Adrenal gland (tissue), 12 donors: ENCODE results near the gene CDH9. TPM values are rescaled to one million over a fixed set of nuclear protein-coding genes. Genes with fewer than 3 reads are reported as not detected.

Source experiments
- DNase-seq, 7 donors: peaks; one replicate each; pipeline ENCODE4 v3.0.0-alpha.2; 2019 to 2020
- H3K27ac ChIP-seq, 5 donors: fragments of 200-600 bp; sonication (generic) in 4 of 5; 1 replicate in 3 of 5; 2 replicates in 2 of 5; pipeline versions ENCODE4 v1.5.1 to v1.8.0; 2016 to 2020; ENCODE audit warnings: mild to moderate bottlenecking in 1 of 5
- H3K27me3 ChIP-seq: fragments of 200-600 bp; 2 replicates; pipeline ENCODE4 v1.8.0; 2021
- H3K36me3 ChIP-seq, 2 donors: fragments of 200-600 bp; replicated peaks in 1 of 2; 1 replicate in 1 of 2; 2 replicates in 1 of 2; pipeline versions ENCODE4 v1.5.1 to v1.8.0; 2018 to 2022
- H3K4me1 ChIP-seq, 2 donors: fragments of 200-600 bp; replicated peaks in 1 of 2; 1 replicate in 1 of 2; 2 replicates in 1 of 2; pipeline versions ENCODE4 v1.5.1 to v1.8.0; 2018 to 2021
- H3K4me3 ChIP-seq, 4 donors: fragments of 200-600 bp; sonication (generic) in 3 of 4; one replicate each; pipeline ENCODE4 v1.5.1; 2016 to 2018
- H3K9me3 ChIP-seq, 3 donors: fragments of 200-600 bp; sonication (generic) in 1 of 3; replicated peaks in 1 of 3; 1 replicate in 2 of 3; 2 replicates in 1 of 3; pipeline versions ENCODE4 v1.5.1 to v1.8.0; 2016 to 2021
- POLR2A ChIP-seq, 2 donors: fragments of 450-650 bp; IDR thresholded peaks; one replicate each; pipeline ENCODE4 v1.6.1; 2017; ENCODE audit warnings: antibody characterized with exemption in 2 of 2, mild to moderate bottlenecking in 2 of 2, moderate library complexity in 1 of 2
- WGBS, 4 donors: extraction: QIAGEN DNeasy Blood & Tissue Kit in 2 of 4; methylation state at CpG; one replicate each; pipeline versions ENCODE4 v1.1.5 to v1.1.7; 2013 to 2017; 5-methylcytosine and 5-hydroxymethylcytosine counted together
- intact Hi-C, 2 donors: fragments of 100-400 bp; cut with DNase I; formaldehyde crosslinking; loops; one replicate each; pipeline versions ENCODE4 v1.14.1 to v1.15.0; 2022 to 2023
- polyA plus RNA-seq, 3 donors: library from polyadenylated mRNA; stranded (reverse); fragments of 200-250 nt in 2 of 3; fragments of 350-450 nt in 1 of 3; fragmentation: Illumina TruSeq in 1 of 3; extraction: RNeasy Lipid Tissue Mini Kit (QIAGEN cat#74804) in 1 of 3; gene quantifications; one replicate each; pipeline ENCODE4 v1.2.3, GENCODE V29; 2013 to 2014
- total RNA-seq, 9 donors: library from RNA; depleted of rRNA in 4 of 9; stranded (reverse); fragments of >200 nt in 4 of 9; fragments of 120-200 nt in 1 of 9; fragmentation: NEBNext Ultra II Directional in 1 of 9; extraction: Animal tissue kit (Norgen Biotek cat#: 25700) in 1 of 9; gene quantifications; one replicate each; pipeline versions ENCODE4 v1.1.0 to v1.2.4, GENCODE V29; 2013 to 2023
- TF ChIP-seq, protein P1 (sequence below), 6 experiments: fragments of 450-650 bp in 4 of 6; fragments of 200-600 bp in 2 of 6; sonication (generic) in 1 of 6; IDR thresholded peaks; 1 replicate in 5 of 6; 2 replicates in 1 of 6; pipeline versions ENCODE4 v1.5.1 to v1.8.0; 2016 to 2021; ENCODE audit warnings: antibody characterized with exemption in 6 of 6, mild to moderate bottlenecking in 2 of 6, moderate library complexity in 1 of 6
- donor health status: healthy with polysubstance abuse.
- donor health status: Bipolar disorder and iron deficiency.
- donor health status: DM: yes; HTN: yes; CAD: no.
- donor health status: DM: no; HTN: no; CAD: no.
- donor health status: DM: no; HTN: no; CAD: no.
- donor health status: DM: yes; HTN: yes; CAD: no.

The CDH9 gene
- total and polyA plus RNA-seq, 12 donors = 0.13 to 1.3 (median 0.16) TPM; not detected in 7

- DNase-seq = no peak
- TF ChIP-seq POLR2A (IDR thresholded peaks at IDR 0.05) = no peak
- TF ChIP-seq, protein P1, sequence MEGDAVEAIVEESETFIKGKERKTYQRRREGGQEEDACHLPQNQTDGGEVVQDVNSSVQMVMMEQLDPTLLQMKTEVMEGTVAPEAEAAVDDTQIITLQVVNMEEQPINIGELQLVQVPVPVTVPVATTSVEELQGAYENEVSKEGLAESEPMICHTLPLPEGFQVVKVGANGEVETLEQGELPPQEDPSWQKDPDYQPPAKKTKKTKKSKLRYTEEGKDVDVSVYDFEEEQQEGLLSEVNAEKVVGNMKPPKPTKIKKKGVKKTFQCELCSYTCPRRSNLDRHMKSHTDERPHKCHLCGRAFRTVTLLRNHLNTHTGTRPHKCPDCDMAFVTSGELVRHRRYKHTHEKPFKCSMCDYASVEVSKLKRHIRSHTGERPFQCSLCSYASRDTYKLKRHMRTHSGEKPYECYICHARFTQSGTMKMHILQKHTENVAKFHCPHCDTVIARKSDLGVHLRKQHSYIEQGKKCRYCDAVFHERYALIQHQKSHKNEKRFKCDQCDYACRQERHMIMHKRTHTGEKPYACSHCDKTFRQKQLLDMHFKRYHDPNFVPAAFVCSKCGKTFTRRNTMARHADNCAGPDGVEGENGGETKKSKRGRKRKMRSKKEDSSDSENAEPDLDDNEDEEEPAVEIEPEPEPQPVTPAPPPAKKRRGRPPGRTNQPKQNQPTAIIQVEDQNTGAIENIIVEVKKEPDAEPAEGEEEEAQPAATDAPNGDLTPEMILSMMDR (IDR thresholded peaks at IDR 0.05) = no peak
- H3K36me3 ChIP-seq = no peaks in the 10 kb centered on the region
- no peaks in the 10 kb centered on the region for H3K9me3 ChIP-seq
- no peak overlapping the region for H3K4me3 ChIP-seq
- no peaks in the 10 kb centered on the region for H3K4me1 ChIP-seq
- H3K27ac ChIP-seq = no peak overlapping the region
- intact Hi-C loops = no loop called here
- no peaks in the 10 kb centered on the region for H3K27me3 ChIP-seq
- WGBS, 4 donors = 61 to 75% (median 66%) methylated on average over 3 of the region's 3 CpGs
Measured at GRCh38 chr5:26872337-26872736, 166.0 kb downstream of the CDH9 start.

DNA sequence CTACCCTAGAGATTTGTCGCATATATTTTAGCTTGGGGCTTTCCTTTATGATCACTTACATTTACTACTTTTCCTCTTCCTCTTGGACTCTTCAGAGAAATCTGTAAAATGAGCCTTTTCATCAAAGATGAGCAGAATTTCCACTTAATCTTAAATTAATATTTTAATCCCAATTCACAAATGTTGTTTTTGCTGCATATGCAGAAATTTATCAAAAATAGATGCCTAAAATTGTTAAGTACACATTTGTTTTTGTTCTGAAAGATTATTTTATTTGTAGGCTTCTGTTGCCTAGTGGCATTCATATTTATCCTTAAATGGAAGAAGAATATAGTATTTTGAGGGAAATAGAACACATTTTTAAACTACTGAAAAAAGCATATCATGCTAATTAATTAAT lies 168.6 kb downstream of the CDH9 start:
- H3K27ac ChIP-seq = no peak overlapping the region
- H3K9me3 ChIP-seq = no peaks in the 10 kb centered on the region
- H3K27me3 ChIP-seq = no peaks in the 10 kb centered on the region
- no peaks in the 10 kb centered on the region for H3K4me1 ChIP-seq
- no peaks in the 10 kb centered on the region for H3K36me3 ChIP-seq
- intact Hi-C loops = no loop called here
- WGBS, 4 donors = 76 to 92% (median 85%) methylated on average over 1 of the region's 1 CpG
- TF ChIP-seq POLR2A (IDR thresholded peaks at IDR 0.05) = no peak
- TF ChIP-seq, protein P1 (IDR thresholded peaks at IDR 0.05) = no peak
- H3K4me3 ChIP-seq = no peak overlapping the region
- DNase-seq = no peak

GRCh38 chr5:26868504-26868903 lies 169.9 kb downstream of the CDH9 start:
- Histone ChIP-seq H3K36me3 (no peaks in the 10 kb centered on the region), H3K4me1 (no peaks in the 10 kb centered on the region), H3K4me3 (no peak overlapping the region), H3K27ac (no peak overlapping the region), H3K27me3 (no peaks in the 10 kb centered on the region), H3K9me3 (no peaks in the 10 kb centered on the region)
- intact Hi-C loops = no loop called here
- TF ChIP-seq, protein P1 (IDR thresholded peaks at IDR 0.05) = no peak
- no peak for TF ChIP-seq POLR2A (IDR thresholded peaks at IDR 0.05)
- DNase-seq = no peak
- 78 to 92% (median 89%) methylated on average over 3 of the region's 3 CpGs for WGBS, 4 donors

DNA sequence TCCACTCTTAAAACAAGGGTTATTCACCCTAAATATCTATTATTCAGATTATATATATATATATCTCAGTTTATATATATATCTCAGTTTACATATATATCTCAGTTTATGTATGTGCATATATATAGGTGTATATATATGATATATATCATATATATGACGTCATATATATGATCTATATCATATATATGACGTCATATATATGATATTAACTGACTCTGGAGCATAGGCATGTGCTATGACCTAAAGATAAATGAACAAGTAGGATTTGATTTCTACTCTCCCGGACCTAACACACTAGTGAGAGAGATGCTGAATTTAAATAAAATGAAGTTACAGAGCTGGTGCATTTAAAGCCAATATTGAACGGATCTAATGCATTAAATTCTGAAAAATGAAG lies 174.3 kb downstream of the CDH9 start:
- intact Hi-C loops = no loop called here
- no peaks in the 10 kb centered on the region for H3K27me3 ChIP-seq
- WGBS, 4 donors = 49 to 62% (median 55%) methylated on average over 4 of the region's 4 CpGs
- H3K4me1 ChIP-seq = no peaks in the 10 kb centered on the region
- H3K9me3 ChIP-seq = no peaks in the 10 kb centered on the region
- no peaks in the 10 kb centered on the region for H3K36me3 ChIP-seq
- no peak for TF ChIP-seq POLR2A (IDR thresholded peaks at IDR 0.05)
- TF ChIP-seq, protein P1 (IDR thresholded peaks at IDR 0.05) = no peak
- H3K4me3 ChIP-seq = no peak overlapping the region
- no peak overlapping the region for H3K27ac ChIP-seq
- no peak for DNase-seq
